Natural killer cell (primary cell): ENCODE results near the gene SNRNP70. TPM values are rescaled to one million over a fixed set of nuclear protein-coding genes. Genes with fewer than 3 reads are reported as not detected.

ENCODE experiments used
- ATAC-seq, 3 donors: fragments of 150-1000 bp in 2 of 3; fragments of 200-7000 bp in 1 of 3; cut with Tn5 transposase; 1 replicate in 1 of 3; 2 replicates in 2 of 3; pipeline ENCODE4 v1.10.0; 2021; ENCODE audit warnings: mild to moderate bottlenecking in 2 of 3, moderate library complexity in 2 of 3
- DNase-seq, 2 donors: peaks; one replicate each; pipeline versions ENCODE4 v3.0.0 to v3.0.0-alpha.2; 2013 to 2021; ENCODE audit warnings: mixed read lengths in 1 of 2
- H3K27ac ChIP-seq: one replicate; pipeline ENCODE4 v1.5.1; 2013; ENCODE audit warnings: mild to moderate bottlenecking, low read length
- H3K27me3 ChIP-seq: one replicate; pipeline ENCODE4 v1.6.1; 2013; ENCODE audit warnings: low read length; ENCODE audit not compliant: control insufficient read depth, insufficient read depth
- H3K36me3 ChIP-seq: one replicate; pipeline ENCODE4 v1.6.1; 2013; ENCODE audit warnings: low read length; ENCODE audit not compliant: control insufficient read depth, insufficient read depth
- H3K4me1 ChIP-seq: one replicate; pipeline ENCODE4 v1.6.1; 2013; ENCODE audit warnings: low read length; ENCODE audit not compliant: control insufficient read depth, insufficient read depth
- H3K4me3 ChIP-seq: one replicate; pipeline ENCODE4 v1.5.1; 2013; ENCODE audit warnings: low read length
- H3K9me3 ChIP-seq: one replicate; pipeline ENCODE4 v1.6.1; 2013; ENCODE audit warnings: low read length; ENCODE audit not compliant: control insufficient read depth, insufficient read depth
- H3K27ac Mint-ChIP-seq, 2 donors: one replicate each; pipeline ENCODE4 v1.8.0; 2022; ENCODE audit warnings: mild to moderate bottlenecking in 2 of 2, mixed read lengths in 2 of 2, moderate library complexity in 1 of 2
- H3K27me3 Mint-ChIP-seq, 2 donors: one replicate each; pipeline ENCODE4 v1.8.0; 2022; ENCODE audit warnings: low read depth in 2 of 2, mixed read lengths in 2 of 2
- H3K36me3 Mint-ChIP-seq: one replicate; pipeline ENCODE4 v1.8.0; 2022; ENCODE audit warnings: mixed read lengths
- H3K4me1 Mint-ChIP-seq, 2 donors: one replicate each; pipeline ENCODE4 v1.8.0; 2022; ENCODE audit warnings: mixed read lengths in 2 of 2
- H3K4me3 Mint-ChIP-seq: one replicate; pipeline ENCODE4 v1.8.0; 2022; ENCODE audit warnings: mild to moderate bottlenecking, moderate library complexity, mixed read lengths
- H3K9me3 Mint-ChIP-seq, 2 donors: one replicate each; pipeline ENCODE4 v1.8.0; 2022; ENCODE audit warnings: mixed read lengths in 2 of 2
- WGBS: methylation state at CpG from one replicate; pipeline ENCODE4 v1.1.7; 2013; ENCODE audit warnings: missing lambda C conversion rate; ENCODE audit not compliant: insufficient coverage; 5-methylcytosine and 5-hydroxymethylcytosine counted together
- intact Hi-C: fragments of 100-400 bp; cut with micrococcal nuclease; formaldehyde crosslinking; loops from one replicate; pipeline ENCODE4 v1.14.2; 2022
- total RNA-seq, 4 donors: library from RNA; stranded (reverse); fragments of 120-200 nt in 1 of 4; gene quantifications; one replicate each; pipeline versions ENCODE4 v1.2.3 to v1.2.4, GENCODE V29; 2013 to 2022
- TF ChIP-seq, protein P1 (sequence below): fragments of 200-600 bp; IDR thresholded peaks from one replicate; pipeline ENCODE4 v1.8.0; 2022; ENCODE audit warnings: antibody characterized with exemption

Gene SNRNP70
- total RNA-seq, 3 donors from 2014 or later (not counting 1 experiment from before 2014, with no cell fraction given), result 244 to 312 (median 299) TPM

DNA sequence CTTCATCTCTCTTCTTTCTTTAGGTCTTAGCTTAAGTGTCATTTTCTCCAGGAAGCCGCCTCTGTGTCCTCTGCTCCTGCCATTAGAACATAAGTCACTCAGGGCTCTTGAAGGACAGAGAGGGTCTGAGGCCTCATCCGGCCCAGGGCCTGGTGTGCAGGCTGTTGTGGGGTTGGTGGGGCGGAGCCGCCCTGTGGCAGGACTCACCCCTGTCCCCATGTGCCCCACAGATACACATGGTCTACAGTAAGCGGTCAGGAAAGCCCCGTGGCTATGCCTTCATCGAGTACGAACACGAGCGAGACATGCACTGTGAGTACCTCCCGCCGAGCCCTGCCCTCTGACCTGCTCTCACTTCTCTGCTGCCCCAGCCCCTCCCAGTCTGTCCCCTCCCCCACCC, 15.9 kb downstream of the SNRNP70 start:
- no peak for DNase-seq
- Histone ChIP-seq H3K27me3 (no peaks in the 10 kb centered on the region), H3K36me3 (peaks cover 73% of the 10 kb centered on the region), H3K9me3 (no peaks in the 10 kb centered on the region), H3K4me3 (no peak overlapping the region), H3K4me1 (no peaks in the 10 kb centered on the region), H3K27ac (no peak overlapping the region)
- no peaks in the 10 kb centered on the region for H3K9me3 Mint-ChIP-seq
- no peak for ATAC-seq
- H3K27ac Mint-ChIP-seq, result peak overlapping the region in 1 of 2 donors; percentile 25
- no peaks in the 10 kb centered on the region for H3K36me3 Mint-ChIP-seq
- TF ChIP-seq, protein P1, sequence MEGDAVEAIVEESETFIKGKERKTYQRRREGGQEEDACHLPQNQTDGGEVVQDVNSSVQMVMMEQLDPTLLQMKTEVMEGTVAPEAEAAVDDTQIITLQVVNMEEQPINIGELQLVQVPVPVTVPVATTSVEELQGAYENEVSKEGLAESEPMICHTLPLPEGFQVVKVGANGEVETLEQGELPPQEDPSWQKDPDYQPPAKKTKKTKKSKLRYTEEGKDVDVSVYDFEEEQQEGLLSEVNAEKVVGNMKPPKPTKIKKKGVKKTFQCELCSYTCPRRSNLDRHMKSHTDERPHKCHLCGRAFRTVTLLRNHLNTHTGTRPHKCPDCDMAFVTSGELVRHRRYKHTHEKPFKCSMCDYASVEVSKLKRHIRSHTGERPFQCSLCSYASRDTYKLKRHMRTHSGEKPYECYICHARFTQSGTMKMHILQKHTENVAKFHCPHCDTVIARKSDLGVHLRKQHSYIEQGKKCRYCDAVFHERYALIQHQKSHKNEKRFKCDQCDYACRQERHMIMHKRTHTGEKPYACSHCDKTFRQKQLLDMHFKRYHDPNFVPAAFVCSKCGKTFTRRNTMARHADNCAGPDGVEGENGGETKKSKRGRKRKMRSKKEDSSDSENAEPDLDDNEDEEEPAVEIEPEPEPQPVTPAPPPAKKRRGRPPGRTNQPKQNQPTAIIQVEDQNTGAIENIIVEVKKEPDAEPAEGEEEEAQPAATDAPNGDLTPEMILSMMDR, result no peak
- no peak overlapping the region for H3K4me3 Mint-ChIP-seq
- intact Hi-C loops, result no loop called here
- peaks cover 5 to 23% of the 10 kb centered on the region in 2 donors for H3K4me1 Mint-ChIP-seq
- WGBS, result 94% methylated on average over 12 of the region's 12 CpGs
- no peaks in the 10 kb centered on the region for H3K27me3 Mint-ChIP-seq

DNA sequence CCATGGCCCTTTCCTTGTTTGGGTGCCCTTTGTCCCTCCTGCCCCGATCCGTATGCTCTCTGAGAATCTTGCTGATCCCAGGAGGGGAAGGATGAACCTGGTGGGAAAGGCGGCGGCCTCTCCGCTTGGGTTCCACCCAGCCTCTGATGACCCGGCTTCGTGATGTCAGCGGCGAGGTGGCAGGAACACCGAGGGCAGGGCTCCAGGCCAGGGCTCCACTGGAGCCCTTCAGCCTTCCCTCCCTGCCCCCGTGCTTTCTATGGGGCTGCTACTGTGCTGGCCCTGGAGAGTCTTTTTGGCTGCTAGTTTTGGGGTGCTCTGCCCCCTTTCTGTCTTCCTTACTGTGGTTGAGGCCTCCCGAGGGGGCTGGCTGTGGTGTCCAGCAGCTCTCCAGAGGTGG, 17.1 kb downstream of the SNRNP70 start:
- H3K27ac Mint-ChIP-seq, result no peak overlapping the region
- ATAC-seq (no peak), DNase-seq (no peak)
- no peak overlapping the region for H3K27ac ChIP-seq
- no peaks in the 10 kb centered on the region for H3K9me3 Mint-ChIP-seq
- intact Hi-C loops, result no loop called here
- H3K4me1 Mint-ChIP-seq, result peaks cover 12 to 34% of the 10 kb centered on the region in 2 donors
- no peaks in the 10 kb centered on the region for H3K27me3 ChIP-seq
- no peak overlapping the region for H3K4me3 Mint-ChIP-seq
- peaks cover 9% of the 10 kb centered on the region for H3K36me3 Mint-ChIP-seq
- H3K9me3 ChIP-seq, result no peaks in the 10 kb centered on the region
- TF ChIP-seq, protein P1, result no peak
- H3K4me1 ChIP-seq, result no peaks in the 10 kb centered on the region
- H3K4me3 ChIP-seq, result no peak overlapping the region
- 96% methylated on average over 12 of the region's 12 CpGs for WGBS
- no peaks in the 10 kb centered on the region for H3K27me3 Mint-ChIP-seq
- peaks cover 75% of the 10 kb centered on the region for H3K36me3 ChIP-seq

DNA sequence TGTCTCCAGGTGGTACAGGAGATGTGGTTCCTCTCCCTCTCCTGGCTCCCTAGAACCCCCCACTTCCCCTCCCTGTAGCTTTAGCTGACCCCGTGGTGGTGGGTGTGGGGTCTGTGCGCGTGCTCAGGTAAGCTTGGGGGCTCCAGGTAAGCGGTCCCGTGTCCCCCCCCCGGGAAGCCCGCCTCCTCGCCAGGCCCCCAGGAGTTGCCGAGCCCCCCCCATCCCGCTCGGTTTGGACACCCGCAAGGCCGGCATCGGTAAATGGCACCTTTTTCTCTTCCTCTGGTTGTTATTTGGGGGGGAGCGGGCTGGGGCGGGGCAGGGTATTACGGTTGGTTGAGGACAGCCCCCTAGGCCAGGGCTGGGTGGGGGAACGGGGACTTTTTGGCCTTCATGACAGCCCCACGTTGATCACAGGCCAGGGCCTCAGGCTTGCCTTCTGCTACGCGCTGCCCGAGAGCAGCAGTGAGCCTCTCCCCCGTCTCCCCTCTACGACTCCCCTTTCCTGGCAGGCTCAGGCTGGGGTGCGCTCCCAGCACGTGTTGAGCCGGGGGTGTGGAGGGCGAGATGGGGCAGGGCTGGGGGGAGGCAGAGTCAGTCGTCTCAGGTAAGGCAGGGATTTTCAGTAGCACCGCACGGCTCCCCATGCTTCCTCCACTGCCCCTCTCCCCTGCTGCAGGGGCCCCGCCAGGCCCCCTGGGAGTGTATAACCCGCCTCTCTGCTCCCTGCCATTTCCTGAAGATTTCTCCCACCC, 18.3 kb downstream of the SNRNP70 start:
- H3K27ac ChIP-seq, result no peak overlapping the region
- intact Hi-C loops, result no loop called here
- Mint-ChIP-seq H3K27ac (no peak overlapping the region), H3K4me1 (peaks cover 12 to 29% of the 10 kb centered on the region in 2 donors), H3K9me3 (no peaks in the 10 kb centered on the region), H3K36me3 (peaks cover 11% of the 10 kb centered on the region), H3K27me3 (no peaks in the 10 kb centered on the region), H3K4me3 (no peak overlapping the region)
- H3K27me3 ChIP-seq, result no peaks in the 10 kb centered on the region
- TF ChIP-seq, protein P1, result no peak
- no peak overlapping the region for H3K4me3 ChIP-seq
- WGBS, result 90% methylated on average over 32 of the region's 33 CpGs
- peaks cover 72% of the 10 kb centered on the region for H3K36me3 ChIP-seq
- ATAC-seq (no peak), DNase-seq (no peak)
- H3K4me1 ChIP-seq, result no peaks in the 10 kb centered on the region
- H3K9me3 ChIP-seq, result no peaks in the 10 kb centered on the region
